Stimulated activated CD8-positive, alpha-beta memory T cell treated with anti-CD3 and anti-CD28 coated beads, Interleukin-7, amount 100 ng/mL, for 48 hours (primary cell): ENCODE measurements around the gene KCNQ1.

Source experiments
- DNase-seq, 2 donors: peaks; one replicate each; pipeline ENCODE4 v3.0.0-alpha.2; 2020; ENCODE audit warnings: low read depth in 1 of 2; ENCODE audit errors: extremely low read depth in 1 of 2

Gene KCNQ1

GRCh38 chr11:2811206-2812091, 366.6 kb downstream of the KCNQ1 start:
- DNase-seq, result no peak

- DNase-seq, result no peak
These were observed 367.7 kb downstream of the KCNQ1 start for GRCh38 chr11:2812371-2812991.

GRCh38 chr11:2813141-2813908, 368.5 kb downstream of the KCNQ1 start:
- DNase-seq, result peak in 1 of 2 donors; percentile 14

- DNase-seq, result no peak
These were observed 369.2 kb downstream of the KCNQ1 start for GRCh38 chr11:2813968-2814367.

GRCh38 chr11:2814751-2815150, 369.9 kb downstream of the KCNQ1 start:
- DNase-seq, result no peak

- no peak for DNase-seq
These were observed 371.1 kb downstream of the KCNQ1 start for GRCh38 chr11:2815762-2816496.

- no peak for DNase-seq
These were observed 371.7 kb downstream of the KCNQ1 start for GRCh38 chr11:2816523-2816922.

GRCh38 chr11:2816941-2817421, 372.2 kb downstream of the KCNQ1 start:
- no peak for DNase-seq

- no peak for DNase-seq
These were observed 372.6 kb downstream of the KCNQ1 start for GRCh38 chr11:2817431-2817830.

GRCh38 chr11:2818021-2818420, 373.2 kb downstream of the KCNQ1 start:
- no peak for DNase-seq

- no peak for DNase-seq
These were observed 373.7 kb downstream of the KCNQ1 start for GRCh38 chr11:2818503-2818902.

GRCh38 chr11:2819316-2819715, 374.5 kb downstream of the KCNQ1 start:
- DNase-seq, result no peak

GRCh38 chr11:2820976-2821375, 376.2 kb downstream of the KCNQ1 start:
- DNase-seq, result no peak

- DNase-seq, result no peak
These were observed 377.1 kb downstream of the KCNQ1 start for GRCh38 chr11:2821891-2822290.

- DNase-seq, result no peak
These were observed 380.0 kb downstream of the KCNQ1 start for GRCh38 chr11:2824851-2825250.

GRCh38 chr11:2825261-2825888, 380.6 kb downstream of the KCNQ1 start:
- DNase-seq, result no peak

- no peak for DNase-seq
These were observed 381.3 kb downstream of the KCNQ1 start for GRCh38 chr11:2825889-2826678.

GRCh38 chr11:2826679-2827056, 381.9 kb downstream of the KCNQ1 start:
- no peak for DNase-seq

GRCh38 chr11:2827256-2827655, 382.4 kb downstream of the KCNQ1 start:
- DNase-seq, result no peak

GRCh38 chr11:2827792-2828191, 383.0 kb downstream of the KCNQ1 start:
- DNase-seq, result no peak
